ENCODE results near the gene ABHD1.
"Not testable (repeated sequence)": the region's sequence is repeated elsewhere in the genome, so short reads cannot be mapped to it uniquely, and the experiment has no call there.

The ABHD1 gene

DNA sequence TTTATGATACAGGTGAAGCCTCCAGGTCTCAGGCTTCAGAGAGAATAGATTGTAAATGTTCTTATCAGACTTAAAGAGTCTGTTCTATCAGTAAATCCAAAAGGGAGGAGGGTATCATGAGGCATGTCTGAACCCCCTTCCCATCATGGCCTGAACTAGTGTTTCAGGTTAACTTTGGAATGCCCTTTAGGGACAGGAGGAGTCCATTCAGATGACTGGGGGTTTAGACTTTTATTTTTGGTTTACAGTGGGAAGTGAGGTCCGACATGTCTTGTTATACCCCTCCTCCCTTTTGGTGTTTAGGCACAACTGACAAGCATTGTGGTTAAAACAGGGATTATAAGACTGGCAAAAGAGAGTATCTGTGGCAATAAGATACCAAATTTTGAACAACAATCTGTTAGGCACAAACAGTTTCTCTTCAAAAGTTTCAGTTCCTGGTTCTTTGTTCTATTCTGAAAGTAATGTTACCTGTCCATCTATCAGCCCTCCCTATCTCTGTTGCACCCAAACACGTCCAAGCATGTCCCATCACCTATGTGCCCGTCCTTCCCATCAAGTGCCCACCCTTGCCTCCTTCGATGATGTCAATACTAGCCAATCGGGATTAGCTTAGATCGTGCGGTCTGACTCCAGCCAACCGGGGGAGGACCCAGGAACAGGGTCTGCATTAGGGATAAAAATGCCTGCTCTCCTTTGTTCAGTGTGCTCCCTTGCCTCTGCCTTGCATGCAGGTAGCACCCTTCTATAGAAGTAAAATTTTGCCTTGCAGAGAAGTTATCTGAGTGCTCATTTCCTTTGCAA, 41.5 kb downstream of the ABHD1 start:
- no peak for DNase-seq (ENCODE audit: low spot score)

DNA sequence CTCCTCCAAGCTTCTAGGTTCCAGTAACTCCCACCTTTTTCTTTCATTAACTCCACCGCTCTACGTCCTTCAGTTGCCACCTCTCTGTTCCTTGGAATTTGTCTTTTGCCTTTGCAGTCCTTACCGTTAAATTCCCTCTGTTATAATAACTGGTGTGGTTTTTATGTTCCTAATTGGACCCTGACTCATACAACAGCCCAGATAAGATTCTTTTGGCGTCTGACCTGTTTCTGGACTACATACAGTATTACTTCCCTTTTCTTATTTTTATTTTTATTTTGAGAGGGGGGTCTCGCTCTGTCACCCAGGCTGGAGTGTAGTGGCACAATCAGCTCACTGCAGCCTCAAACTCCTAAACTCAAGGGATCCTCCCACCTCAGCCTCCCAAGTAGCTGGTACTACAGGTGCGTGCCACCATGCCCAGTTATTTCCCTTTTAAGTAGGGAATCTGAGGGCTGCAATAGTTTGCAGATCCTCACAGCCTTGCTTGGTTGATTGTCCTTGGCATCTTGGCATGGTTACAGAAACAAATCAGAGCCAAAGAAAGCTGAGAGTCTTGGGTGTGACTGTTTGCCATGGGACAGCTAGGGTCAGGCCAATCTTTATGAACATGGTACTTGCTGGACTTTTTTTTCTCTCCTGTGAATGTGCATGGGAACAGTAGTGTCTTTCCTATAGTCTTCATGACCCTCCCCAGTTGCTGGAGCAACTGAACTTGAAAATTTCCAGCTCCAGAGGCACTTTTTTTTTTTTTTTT, 47.1 kb downstream of the ABHD1 start:
- DNase-seq (ENCODE audit: low spot score), result no peak

- no peak for DNase-seq (ENCODE audit: low spot score)
Observed at GRCh38 chr2:27171351-27171848, 47.8 kb downstream of the ABHD1 start.

DNA sequence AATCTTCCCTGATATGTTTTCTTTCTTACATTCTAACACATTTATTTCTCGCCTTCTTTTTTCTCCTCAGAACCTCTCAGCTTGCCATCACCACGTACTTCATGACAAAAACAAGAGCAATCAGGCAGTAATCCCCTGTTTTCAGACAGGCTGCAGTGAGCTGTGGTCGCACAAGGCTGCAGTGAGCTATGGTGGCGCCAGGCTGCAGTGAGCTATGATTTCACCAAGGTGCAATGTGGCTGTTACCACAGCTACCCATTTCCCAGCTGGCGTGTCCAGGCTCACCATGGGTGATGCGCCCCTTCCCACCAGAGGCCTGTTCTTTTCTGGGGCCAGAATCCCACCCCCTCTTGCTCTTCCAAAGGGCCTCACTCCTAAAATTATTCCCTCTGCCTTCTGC, 51.0 kb downstream of the ABHD1 start:
- no peak for DNase-seq (ENCODE audit: low spot score)

- no peak for DNase-seq (ENCODE audit: low spot score)
Observed at GRCh38 chr2:27175330-27175729, 51.7 kb downstream of the ABHD1 start.

- not testable (repeated sequence) for DNase-seq (ENCODE audit: low spot score)
Observed at GRCh38 chr2:27175781-27176180, 52.2 kb downstream of the ABHD1 start.

DNA sequence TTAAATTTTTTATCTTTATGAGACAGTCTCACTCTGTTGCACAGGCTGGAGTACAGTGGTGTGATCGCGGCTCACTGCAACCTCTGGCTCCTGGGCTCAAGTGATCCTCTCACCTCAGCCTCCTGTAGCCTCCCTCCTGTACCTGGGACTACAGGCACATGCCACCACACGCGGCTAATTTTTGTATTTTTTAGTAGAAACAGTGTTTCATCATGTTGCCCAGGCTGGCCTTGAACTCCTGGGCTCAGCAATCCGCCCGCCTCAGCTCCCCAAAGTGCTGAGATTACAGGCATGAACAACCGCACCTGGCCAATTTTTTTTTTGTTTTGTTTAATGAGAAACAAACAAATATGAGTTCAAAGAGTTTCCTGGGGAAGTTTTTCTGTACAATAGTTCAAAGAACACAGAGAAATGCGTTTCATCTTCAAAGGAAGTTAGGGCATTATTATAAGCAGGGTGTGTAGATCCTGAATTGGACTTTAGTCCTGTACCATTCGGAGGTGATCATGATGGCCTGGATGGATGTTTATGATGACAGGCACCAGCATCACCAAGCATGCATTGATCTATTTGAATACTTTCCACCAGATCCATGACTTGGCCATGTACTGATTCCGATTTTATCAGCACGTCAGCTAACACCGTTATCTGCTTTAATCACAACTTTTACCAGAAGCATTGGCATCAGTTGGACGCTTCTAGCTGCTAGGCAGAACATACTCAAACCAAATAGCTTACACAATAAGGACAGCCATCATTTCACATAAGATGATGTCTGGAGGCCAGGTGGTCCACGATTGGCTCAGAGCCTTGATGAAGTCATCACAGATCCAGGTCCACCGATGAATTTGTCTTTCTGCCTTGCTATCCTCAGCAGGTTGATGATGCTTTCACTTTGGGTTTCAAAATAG, 54.1 kb downstream of the ABHD1 start:
- no peak for DNase-seq (ENCODE audit: low spot score)

- no peak for DNase-seq (ENCODE audit: low spot score)
Observed at GRCh38 chr2:27178469-27178868, 54.9 kb downstream of the ABHD1 start.

DNA sequence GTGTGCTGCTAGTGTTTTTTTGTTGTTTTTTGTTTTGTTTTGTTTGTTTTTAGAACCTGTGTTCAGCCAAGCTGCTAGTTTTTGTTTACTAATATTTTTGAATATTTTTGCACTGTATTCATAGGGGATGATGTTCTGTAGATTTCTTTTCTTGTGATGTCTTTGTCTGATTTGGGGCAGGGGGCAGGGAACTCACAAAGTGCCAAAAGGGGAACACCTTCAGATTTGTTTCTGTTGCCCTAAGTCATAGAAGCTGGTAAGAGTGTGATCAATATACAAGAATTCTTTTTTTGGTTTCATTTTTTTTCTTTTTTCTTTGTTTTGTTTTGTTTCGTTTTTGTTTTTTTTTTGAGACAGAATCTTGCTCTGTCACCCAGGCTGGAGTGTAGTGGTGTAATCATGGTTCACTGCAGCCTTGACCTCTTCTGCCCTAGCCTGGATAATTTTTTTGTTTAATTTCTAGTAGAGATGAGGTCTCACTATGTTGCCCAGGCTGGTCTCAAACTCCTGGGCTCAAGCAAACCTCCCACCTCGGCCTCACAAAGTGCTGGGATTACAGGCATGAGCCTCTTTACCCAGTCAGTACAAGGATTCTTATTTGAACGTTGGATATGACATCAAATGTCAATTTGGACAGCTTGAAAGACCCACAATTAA, 55.9 kb downstream of the ABHD1 start:
- no peak for DNase-seq (ENCODE audit: low spot score)

Measured in SK-N-DZ (cell line).